ENCODE data around the gene SYT12. TPM values are rescaled to one million over a fixed set of nuclear protein-coding genes. Genes with fewer than 3 reads are reported as not detected.

SYT12 gene
- total RNA-seq, 1 experiment from 2014 or later = 1.9 TPM

- Histone ChIP-seq H2BK12ac (ENCODE audit: insufficient read length, low read depth, low read length) (no peak overlapping the region), H4K20me1 (ENCODE audit: control insufficient read depth, insufficient read depth, insufficient read length) (no peaks in the 10 kb centered on the region), H3K79me2 (ENCODE audit: insufficient read depth, low read length) (no peaks in the 10 kb centered on the region), H2BK20ac (ENCODE audit: low read depth, low read length, poor library complexity, severe bottlenecking) (no peak overlapping the region), H3K27me3 (ENCODE audit: insufficient read depth, low read length) (peaks cover 22% of the 10 kb centered on the region), H3K4me2 (ENCODE audit: insufficient read depth, insufficient read length, low read length) (no peak overlapping the region), H3K23ac (ENCODE audit: insufficient read length, low read depth, low read length) (no peak overlapping the region), H3K4me1 (ENCODE audit: insufficient read depth, low read length) (no peaks in the 10 kb centered on the region; the same call in 1 of the 2 replicates), H4K5ac (ENCODE audit: insufficient read length, low read depth, low read length) (no peak overlapping the region), H4K91ac (ENCODE audit: insufficient read length, low read depth, low read length) (no peak overlapping the region), H3K56ac (ENCODE audit: insufficient read length, low read depth, low read length) (no peak overlapping the region), H3K9me3 (ENCODE audit: control insufficient read depth, low read depth, low read length) (no peaks in the 10 kb centered on the region), H2BK15ac (ENCODE audit: low read depth, low read length) (no peak overlapping the region), H2BK120ac (ENCODE audit: low read depth, low read length, poor library complexity, severe bottlenecking) (no peak overlapping the region), H3K14ac (ENCODE audit: insufficient read depth, low read length) (no peak overlapping the region), H2AK5ac (ENCODE audit: insufficient read length, low read length) (no peak overlapping the region), H2AFZ (ENCODE audit: low read length) (no peak overlapping the region), H4K8ac (replicated peaks; ENCODE audit: insufficient read length, low read depth, low read length) (no peak overlapping the region), H3K79me1 (ENCODE audit: insufficient read depth, low read depth, low read length, poor library complexity, severe bottlenecking) (no peaks in the 10 kb centered on the region), H3K18ac (ENCODE audit: insufficient read length, low read depth, low read length) (no peak overlapping the region), H3K4ac (ENCODE audit: low read depth, low read length) (no peak overlapping the region), H3K9ac (ENCODE audit: extremely low read depth, insufficient read length, low read length) (no peak overlapping the region), H3T11ph (ENCODE audit: low read length) (no peak overlapping the region), H3K27ac (ENCODE audit: insufficient read length, low read depth, low read length) (no peak overlapping the region), H3K23me2 (ENCODE audit: insufficient read length, low read depth, low read length, poor library complexity, severe bottlenecking) (peaks cover 8% of the 10 kb centered on the region), H2BK5ac (ENCODE audit: insufficient read length, low read length) (no peak overlapping the region)
- Mint-ChIP-seq H3K4me3 (no peak overlapping the region), H3K36me3 (ENCODE audit: insufficient read depth in 1 of 3, low read depth in 3 of 3) (peaks cover 0 to 6% (median 0%) of the 10 kb centered on the region in 3 experiments; a peak in 3 of 7 replicates), H3K27ac (no peak overlapping the region), H3K4me1 (peaks cover 26 to 29% of the 10 kb centered on the region in 2 experiments), H3K27me3 (ENCODE audit: low read depth) (peaks cover 40% of the 10 kb centered on the region), H3K9me3 (peaks cover 0 to 7% of the 10 kb centered on the region in 2 experiments; a peak in 2 of 5 replicates)
- no CpG with 5 or more reads among the region's 5 CpGs for WGBS (ENCODE audit: extremely low coverage, insufficient read length, low lambda C conversion rate)
- DNase-seq = no peak
- no peak for TF ChIP-seq CTCF (conservative IDR thresholded peaks at IDR 0.05)
These were observed 4.0 kb downstream of the SYT12 start for GRCh38 chr11:67026941-67027340.
